WTC11 (cell line): Measurements from ENCODE around the gene LY6G5C.

ENCODE experiments used
- ATF2 ChIP-seq: sonication (generic); formaldehyde crosslinking; IDR thresholded peaks from 2 replicates; pipeline ENCODE4 v1.8.1; 2022; ENCODE audit warnings: low read depth, missing genetic modification reagents, borderline replicate concordance
- CTCF ChIP-seq: fragments of 200-600 bp; IDR thresholded peaks from 2 replicates; pipeline ENCODE4 v1.8.0; 2022; ENCODE audit warnings: antibody characterized with exemption
- JUN ChIP-seq: sonication (generic); formaldehyde crosslinking; IDR thresholded peaks from 2 replicates; pipeline ENCODE4 v1.8.0; 2023; ENCODE audit warnings: mild to moderate bottlenecking, missing genetic modification reagents
- NR2C2 ChIP-seq: sonication (generic); formaldehyde crosslinking; IDR thresholded peaks from 2 replicates; pipeline ENCODE4 v1.8.0; 2022; ENCODE audit warnings: mild to moderate bottlenecking, missing genetic modification reagents
- NR3C1 ChIP-seq: sonication (generic); formaldehyde crosslinking; conservative IDR thresholded peaks from 2 replicates; pipeline ENCODE4 v1.8.1; 2023; ENCODE audit warnings: low read depth, mild to moderate bottlenecking, missing genetic modification reagents
- TEAD4 ChIP-seq: sonication (generic); formaldehyde crosslinking; IDR thresholded peaks from 2 replicates; pipeline ENCODE4 v1.8.0; 2022; ENCODE audit warnings: mild to moderate bottlenecking, missing genetic modification reagents
- ZBTB43 ChIP-seq: sonication (generic); formaldehyde crosslinking; IDR thresholded peaks from 2 replicates; pipeline ENCODE4 v1.8.1; 2023; ENCODE audit warnings: mild to moderate bottlenecking, missing genetic modification reagents
- TF ChIP-seq, protein P1 (sequence below): sonication (generic); formaldehyde crosslinking; IDR thresholded peaks from 2 replicates; pipeline ENCODE4 v1.8.0; 2023; ENCODE audit warnings: missing genetic modification reagents
- TF ChIP-seq, protein P2 (sequence below): sonication (generic); formaldehyde crosslinking; IDR thresholded peaks from 2 replicates; pipeline ENCODE4 v1.8.0; 2022; ENCODE audit warnings: mild to moderate bottlenecking, missing genetic modification reagents

DNA sequence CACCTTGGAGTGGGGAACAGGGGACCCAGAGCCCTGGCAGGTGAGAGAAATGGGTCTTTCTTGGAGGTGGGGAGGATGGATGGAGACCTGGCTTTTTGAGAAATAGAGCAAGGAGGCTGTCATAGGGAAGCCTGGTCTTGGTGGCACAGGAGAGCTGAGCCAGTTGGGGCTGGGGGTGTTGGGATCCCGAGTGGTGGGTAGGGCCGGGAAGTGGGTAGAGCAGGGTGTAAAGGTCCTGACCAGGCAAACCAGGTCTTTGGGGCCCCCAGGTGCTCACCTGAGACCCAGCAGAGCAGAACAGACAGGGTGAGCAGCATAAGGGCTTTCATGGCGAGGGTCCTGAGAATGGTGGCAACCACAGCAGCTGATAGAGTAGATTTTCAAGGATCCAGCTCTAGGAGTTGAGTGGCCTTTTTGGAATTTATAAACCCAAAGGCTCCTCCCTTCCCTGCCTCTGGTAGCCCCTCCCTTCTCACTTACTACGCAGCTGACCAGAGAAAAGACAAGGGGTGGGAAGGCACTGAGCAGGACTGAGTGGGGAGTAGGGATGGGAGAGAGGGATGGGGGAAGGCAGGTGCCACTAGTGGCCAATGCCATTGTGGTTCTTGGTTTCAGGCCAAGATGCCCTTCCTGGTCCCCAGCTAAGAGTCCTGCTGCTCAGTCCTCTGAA lies 40.6 kb upstream of the LY6G5C start, which contains the start of gene LY6G6C:
- TF ChIP-seq ATF2 (CRISPR knock-in tag): no peak
- no peak for TF ChIP-seq ZBTB43 (CRISPR knock-in tag)
- no peak for TF ChIP-seq NR3C1 (CRISPR knock-in tag)
- TF ChIP-seq TEAD4 (CRISPR knock-in tag): no peak
- TF ChIP-seq, protein P1, sequence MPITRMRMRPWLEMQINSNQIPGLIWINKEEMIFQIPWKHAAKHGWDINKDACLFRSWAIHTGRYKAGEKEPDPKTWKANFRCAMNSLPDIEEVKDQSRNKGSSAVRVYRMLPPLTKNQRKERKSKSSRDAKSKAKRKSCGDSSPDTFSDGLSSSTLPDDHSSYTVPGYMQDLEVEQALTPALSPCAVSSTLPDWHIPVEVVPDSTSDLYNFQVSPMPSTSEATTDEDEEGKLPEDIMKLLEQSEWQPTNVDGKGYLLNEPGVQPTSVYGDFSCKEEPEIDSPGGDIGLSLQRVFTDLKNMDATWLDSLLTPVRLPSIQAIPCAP: no peak
- TF ChIP-seq, protein P2, sequence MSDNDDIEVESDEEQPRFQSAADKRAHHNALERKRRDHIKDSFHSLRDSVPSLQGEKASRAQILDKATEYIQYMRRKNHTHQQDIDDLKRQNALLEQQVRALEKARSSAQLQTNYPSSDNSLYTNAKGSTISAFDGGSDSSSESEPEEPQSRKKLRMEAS (CRISPR knock-in tag): no peak
- TF ChIP-seq CTCF: no peak
- TF ChIP-seq NR2C2 (CRISPR knock-in tag): no peak
- TF ChIP-seq JUN (CRISPR knock-in tag): no peak
